ENCODE results near the gene PRAC1.

The PRAC1 gene

DNA sequence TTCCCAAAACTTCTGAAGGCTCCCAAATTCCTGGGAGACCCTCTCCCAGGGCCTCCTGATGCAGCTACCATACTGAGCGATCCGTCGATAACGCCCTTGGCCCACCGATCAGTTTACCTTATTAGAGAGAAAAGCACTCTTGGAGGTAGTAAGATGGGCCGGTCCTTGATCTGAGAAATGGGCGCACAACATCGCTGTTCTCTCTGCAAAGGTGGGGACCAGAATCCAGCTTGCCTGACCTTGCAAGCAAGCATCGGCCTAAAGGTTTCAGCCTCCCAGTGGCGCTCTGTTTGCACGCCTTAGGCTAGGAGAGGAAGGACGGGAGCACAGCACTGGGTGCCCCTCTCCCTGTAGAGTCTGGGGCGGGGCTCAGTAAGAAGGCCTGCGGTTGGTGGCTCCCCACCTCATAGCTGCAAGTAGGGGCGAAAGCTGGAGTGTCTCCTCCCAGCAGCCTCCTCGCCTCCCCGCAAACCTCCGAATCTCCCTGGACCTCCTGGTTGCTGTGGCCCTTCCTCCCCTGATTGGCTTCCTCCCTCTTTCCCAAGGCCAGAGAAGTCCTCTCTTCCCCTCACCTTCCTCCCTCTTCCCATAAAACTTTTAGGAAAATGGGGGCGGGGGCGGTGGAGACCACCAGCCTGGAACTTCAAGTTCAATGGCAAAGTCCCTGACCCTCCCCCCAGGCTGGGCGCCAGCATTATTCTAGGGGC is at the start of gene PRAC1:
Gene PRAC1, minus strand, starts transcription at position 318 of the 707 bp plus-strand sequence. Its CDS starts 126 bp downstream, at position 192.
- DNase-seq = no peak

DNA sequence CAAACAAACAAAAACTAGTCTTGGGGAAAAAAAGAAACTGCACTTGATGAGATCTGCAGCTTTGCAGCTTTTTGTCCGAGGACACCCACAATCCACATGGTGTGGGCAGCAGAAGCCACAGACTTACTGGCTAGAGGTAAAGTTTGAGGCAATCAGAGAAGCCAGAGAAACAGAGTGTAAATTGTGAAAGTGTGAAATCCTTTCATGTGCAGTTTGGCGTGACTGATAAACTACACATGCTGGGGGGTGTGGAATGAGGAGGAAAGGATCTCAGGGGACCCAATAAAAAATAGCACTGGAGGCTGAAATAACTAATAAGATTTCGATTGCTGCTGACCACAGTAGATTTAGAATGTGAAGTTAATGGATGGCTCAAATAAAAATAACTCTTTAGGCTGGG is 48.6 kb upstream of the PRAC1 start:
- DNase-seq = no peak

- no peak for DNase-seq
Measured at GRCh38 chr17:48769009-48769675, 46.8 kb upstream of the PRAC1 start.

DNA sequence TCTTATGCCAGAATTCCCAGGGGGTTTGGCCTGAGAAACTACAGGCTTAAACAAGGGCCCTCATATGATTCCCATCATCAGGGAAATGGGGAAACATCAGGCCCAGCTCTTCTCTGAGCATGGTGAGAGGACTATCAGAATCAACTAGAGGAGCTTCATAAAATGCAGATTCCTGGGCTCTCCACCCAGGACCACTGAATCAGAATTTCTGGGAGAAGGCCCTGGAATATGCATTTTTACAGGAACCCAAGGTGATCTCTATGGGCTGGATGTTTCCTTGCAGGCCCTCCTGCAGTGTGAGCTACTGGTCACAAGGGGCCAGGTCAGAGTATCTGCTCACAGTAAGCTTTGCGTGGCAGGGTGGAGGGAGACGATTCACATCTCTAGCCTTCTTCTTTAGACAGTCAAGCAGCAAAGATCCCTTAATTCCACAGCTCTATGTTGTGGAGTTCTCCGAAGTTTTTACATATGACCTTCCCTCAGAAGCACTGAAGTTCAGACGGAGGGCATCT is 45.0 kb upstream of the PRAC1 start:
- DNase-seq = no peak

DNA sequence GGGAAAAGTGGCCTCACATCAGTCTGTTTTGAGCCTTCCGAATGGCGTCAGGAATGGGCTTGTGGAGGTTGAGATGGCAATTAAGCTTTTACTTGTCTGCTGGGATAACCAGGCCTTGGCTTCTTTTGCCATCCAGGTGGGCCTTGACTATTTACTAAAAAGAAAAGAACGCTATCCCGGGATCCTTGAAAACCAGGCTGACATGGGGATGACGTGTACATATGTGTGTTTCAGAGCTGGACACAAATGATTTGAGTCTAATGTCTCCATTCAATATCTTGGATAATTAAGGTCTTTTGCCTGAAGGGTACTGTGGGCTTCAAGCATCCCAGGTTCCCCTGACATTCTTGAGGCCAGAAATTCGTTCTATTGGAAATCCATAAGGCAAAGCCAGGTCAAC is 38.8 kb upstream of the PRAC1 start:
- no peak for DNase-seq

DNA sequence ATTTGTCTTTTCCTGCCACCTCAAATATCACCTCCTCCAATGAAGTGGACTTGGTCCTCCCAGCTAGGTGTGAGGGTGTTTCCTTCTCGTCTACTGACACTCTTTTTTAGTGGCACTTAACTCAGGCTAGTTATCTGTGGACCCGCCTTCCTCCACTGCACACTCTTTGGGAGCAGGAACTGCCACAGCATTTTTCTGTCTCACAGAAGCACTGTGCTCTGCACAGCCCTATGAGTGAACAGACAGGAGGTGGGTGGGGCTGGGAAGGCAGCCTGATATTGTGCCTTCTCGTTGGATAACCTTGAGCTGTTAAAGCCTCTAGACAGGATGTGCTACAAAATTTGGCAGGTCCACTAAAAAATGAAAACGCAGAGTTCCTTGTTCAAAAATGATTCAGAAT is 38.1 kb upstream of the PRAC1 start:
- DNase-seq = no peak

DNA sequence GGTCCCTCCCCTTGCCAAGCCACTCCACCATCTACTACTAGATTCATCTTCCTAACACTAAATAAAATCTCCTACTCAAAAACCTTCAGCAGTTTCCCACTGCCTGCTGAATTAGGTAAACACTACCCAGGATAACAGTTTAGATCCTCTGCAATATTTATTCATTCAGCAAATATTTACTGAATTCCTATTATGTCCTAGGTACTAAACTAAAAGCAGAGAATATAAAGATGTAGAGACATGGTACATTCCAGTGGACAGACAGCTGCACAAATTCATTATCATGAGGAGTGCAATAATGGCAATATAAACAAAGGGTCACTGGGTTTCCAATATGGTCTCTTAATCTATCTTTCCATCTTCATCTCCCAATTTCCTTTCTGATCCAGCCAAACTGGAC is 37.0 kb upstream of the PRAC1 start:
- no peak for DNase-seq

GRCh38 chr17:48757524-48757961 is 35.2 kb upstream of the PRAC1 start:
- DNase-seq = peak; percentile 45

DNA sequence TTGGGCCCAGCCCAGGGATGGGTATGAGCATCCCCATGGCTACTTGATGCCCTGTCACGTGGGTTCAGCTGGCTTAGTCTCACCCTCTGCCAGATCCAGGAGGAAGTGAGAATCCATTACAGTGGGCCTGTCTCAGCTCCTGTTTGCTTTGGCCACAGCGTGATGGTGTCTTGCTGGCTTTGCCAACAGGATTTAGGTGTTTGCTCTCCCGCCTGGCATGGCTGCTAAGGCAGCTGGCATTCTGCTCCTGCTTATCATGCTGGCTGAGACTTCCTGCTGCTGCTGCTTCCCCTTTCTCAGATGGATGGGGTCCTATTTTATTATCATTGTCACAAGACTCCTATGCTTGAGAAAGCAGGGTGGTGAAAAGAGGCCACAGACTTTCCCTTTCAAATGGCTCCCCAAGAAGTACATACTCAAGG is 34.5 kb upstream of the PRAC1 start:
- DNase-seq = peak; percentile 91

- DNase-seq = no peak
Measured at GRCh38 chr17:48755356-48755755, 33.0 kb upstream of the PRAC1 start.

GRCh38 chr17:48754500-48755261 is 32.4 kb upstream of the PRAC1 start:
- DNase-seq = no peak

DNA sequence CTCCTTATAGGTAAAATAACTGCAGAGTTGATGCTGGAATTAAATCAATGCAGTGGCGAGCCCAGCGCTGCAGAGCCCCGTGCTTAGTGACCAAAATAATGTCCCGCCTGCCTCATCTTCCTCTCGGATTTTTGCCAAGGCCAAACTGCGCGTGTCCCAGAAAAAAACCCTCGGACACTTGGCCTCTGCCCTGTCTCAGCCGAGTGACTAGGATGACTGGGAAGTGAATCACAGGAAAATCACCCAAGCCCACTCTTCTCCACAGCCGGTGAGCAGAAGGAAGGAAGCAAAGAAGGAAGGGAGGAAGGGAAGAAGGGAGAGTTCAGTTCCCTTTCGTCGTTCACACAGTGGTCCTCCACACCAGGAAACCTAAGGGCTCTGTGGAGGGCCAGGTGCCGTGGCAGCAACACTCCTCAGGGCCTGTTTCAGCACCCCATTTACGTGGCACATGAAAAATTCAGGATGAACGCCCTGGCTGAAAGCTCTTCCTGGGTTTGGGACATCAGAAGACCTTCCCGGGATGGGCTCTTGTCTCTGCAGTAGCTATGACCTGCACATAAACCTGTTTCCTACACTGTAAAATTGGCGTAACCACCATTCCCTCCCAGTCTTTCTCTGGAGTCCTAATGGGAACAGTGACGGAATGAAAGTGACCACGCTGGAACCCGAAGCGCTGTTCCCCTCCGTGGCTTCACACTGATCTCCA is 31.6 kb upstream of the PRAC1 start:
- no peak for DNase-seq

DNA sequence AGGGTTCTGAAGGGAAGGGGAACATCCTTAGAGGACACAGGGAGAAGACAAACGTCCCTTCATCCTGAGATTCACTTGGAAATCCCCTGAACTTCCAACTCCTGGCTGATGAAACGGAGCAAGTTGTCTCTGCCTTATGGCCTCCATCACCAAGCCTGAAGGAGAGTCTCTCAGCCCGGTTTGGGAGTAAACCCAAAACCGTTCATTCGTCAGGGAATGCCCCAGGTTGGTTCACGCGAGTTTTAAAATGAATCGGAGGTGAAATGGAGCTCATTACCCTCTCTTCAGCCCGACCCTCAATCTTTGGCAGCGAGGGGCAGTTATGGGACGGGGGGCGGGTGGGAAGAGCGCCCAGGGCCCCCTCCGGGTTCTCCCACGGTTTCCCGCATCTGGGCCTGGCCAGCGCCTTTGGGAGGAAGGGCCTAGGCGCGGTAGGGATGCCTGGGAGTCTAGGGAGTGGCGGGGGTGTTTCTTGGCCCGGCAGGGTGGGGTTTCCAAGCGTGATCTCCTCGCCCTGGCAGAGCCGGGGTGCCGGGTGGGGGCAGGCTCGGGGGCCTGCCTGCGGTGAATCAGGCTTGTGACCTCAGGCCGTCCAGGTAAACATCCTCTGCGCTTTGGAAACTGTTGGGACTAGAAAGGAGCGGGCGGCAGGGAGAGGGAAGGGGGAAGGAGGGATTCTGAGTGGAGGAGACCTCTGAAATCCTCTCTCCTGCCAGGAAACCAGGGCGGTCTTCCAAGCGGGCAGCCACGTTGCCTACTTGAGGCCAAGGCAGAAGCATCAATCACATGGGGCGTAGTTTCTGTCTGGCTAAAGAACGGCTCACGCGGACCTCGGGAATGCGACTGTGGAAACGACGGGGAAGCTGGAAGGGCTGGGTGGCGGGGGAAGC is 30.3 kb upstream of the PRAC1 start:
- DNase-seq = no peak

GRCh38 chr17:48751733-48752398 is 29.5 kb upstream of the PRAC1 start:
- DNase-seq = no peak

DNA sequence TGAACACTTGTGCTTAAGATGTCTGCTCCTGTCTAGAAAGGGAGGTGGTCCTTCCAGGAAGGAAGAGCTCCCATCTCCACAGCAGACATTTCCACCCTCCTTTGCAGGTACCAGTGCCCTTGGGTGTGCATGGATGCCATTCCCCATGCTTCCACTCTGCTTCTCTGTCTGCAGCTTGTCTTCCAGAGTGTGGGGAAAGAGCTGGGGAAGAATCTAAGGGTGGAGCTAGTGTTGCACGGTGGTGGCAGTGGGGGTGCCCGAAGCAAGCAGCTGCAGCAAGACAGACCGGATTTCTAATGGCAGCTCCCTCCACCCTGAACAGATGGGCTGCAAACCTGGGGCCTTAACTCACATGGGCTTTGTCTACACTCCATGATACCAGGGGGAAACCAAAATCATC is 28.9 kb upstream of the PRAC1 start:
- no peak for DNase-seq

DNA sequence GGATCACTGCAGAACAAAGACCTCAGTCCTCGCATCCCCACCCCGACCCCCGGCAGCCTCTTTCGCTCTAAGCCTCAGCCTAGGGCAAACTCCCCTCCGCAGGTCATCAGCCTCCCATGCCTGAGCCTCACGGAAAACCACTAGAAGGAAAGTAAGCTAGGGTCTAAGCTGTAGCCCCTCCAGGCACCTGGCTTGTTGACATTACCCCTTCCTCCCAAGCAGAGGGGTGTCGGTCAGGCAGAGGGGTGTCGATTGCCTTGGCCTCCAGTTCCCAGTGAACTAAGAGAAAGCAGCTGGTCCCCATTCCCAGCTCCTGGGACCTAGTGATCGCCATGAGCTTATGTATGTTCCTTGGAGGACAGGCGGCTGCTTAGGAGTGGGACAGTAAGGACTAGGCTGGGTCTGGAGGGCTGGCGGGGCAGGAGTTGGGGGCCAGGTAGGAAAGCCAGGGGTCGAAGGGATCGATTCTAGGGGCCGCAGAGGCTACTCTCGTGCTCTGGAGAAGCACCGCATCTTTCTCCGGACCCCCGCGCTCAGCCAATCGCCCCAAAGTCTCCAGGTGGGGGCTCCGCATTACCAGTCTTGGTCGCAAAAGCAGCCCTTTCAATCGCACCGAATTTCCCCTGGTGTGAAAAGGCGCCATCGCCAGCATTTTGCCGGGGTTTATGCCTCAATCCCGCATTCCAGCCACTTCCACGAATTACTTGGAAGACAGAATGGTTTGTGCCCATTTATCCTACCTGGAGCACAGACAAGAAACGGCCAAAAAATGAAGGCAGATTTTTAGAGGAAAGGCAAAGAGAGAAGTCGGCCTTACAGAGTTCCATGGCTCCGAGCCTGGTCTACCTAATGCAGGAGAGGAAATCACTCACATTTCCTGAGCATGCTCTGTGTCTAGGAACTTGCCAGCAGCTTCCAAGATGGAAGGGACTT is 27.6 kb upstream of the PRAC1 start:
- DNase-seq = no peak

GRCh38 chr17:48748718-48749566 is 26.6 kb upstream of the PRAC1 start:
- DNase-seq = no peak

GRCh38 chr17:48747445-48748363 is 25.4 kb upstream of the PRAC1 start:
- no peak for DNase-seq

All from NCI-H69 (cell line).